ENCODE results near the gene HAS3. TPM values are rescaled to one million over a fixed set of nuclear protein-coding genes. Genes with fewer than 3 reads are reported as not detected.
"Not testable (repeated sequence)": the region's sequence is repeated elsewhere in the genome, so short reads cannot be mapped to it uniquely, and the experiment has no call there.

Gene HAS3
- total RNA-seq, 1 donor from 2014 or later, result not detected

- Histone ChIP-seq H3K4me1 (peaks cover 0 to 6% of the 10 kb centered on the region in 2 donors), H3K9me3 (no peaks in the 10 kb centered on the region), H3K27me3 (no peaks in the 10 kb centered on the region), H3K27ac (no peak overlapping the region), H3K36me3 (peaks cover 0 to 7% of the 10 kb centered on the region in 2 donors), H3K4me3 (no peak overlapping the region)
- intact Hi-C loops (cut with DNase I), result no loop called here
- TF ChIP-seq CTCF (IDR thresholded peaks at IDR 0.05), result no peak
- no peak for DNase-seq (ENCODE audit: low spot score in 2 of 2)
Observed at GRCh38 chr16:69126221-69126620, 20.8 kb downstream of the HAS3 start.

- intact Hi-C loops (cut with DNase I); H3K36me3 ChIP-seq; H3K27ac ChIP-seq; H3K9me3 ChIP-seq; H3K27me3 ChIP-seq; H3K4me3 ChIP-seq; DNase-seq (ENCODE audit: low spot score in 2 of 2); H3K4me1 ChIP-seq: not testable (repeated sequence)
Observed at GRCh38 chr16:69126801-69127200, 21.3 kb downstream of the HAS3 start.

DNA sequence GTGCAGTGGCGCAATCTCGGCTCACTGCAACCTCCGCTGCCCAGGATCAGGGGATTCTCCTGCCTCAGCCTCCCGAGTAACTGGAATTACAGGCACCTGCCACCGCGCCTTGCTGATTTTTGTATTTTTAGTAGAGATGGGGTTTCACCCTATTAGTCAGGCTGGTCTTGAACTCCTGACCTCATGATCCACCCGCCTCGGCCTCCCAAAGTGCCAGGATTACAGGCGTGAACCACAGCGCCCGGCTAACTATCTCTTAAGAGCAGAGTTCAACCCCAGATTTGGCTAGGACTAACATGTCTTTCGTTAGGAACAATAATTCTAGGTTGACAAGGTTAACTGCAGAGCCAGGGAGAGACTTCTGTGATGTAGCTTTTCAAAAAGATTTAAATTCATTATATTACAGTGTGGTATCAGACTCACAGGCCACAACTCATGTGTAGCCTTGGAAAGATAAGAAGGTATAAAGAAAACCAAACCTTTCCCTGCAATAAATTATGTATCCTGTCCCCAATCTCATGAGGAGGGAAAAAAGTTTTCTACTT lies 22.6 kb downstream of the HAS3 start:
- intact Hi-C loops (cut with DNase I), result no loop called here
- H3K9me3 ChIP-seq, result no peaks in the 10 kb centered on the region
- H3K27ac ChIP-seq, result no peak overlapping the region
- H3K36me3 ChIP-seq, result peaks cover 0 to 4% of the 10 kb centered on the region in 2 donors
- H3K4me1 ChIP-seq, result peaks cover 0 to 6% of the 10 kb centered on the region in 2 donors
- DNase-seq (ENCODE audit: low spot score in 2 of 2), result no peak
- no peaks in the 10 kb centered on the region for H3K27me3 ChIP-seq
- no peak for TF ChIP-seq CTCF (IDR thresholded peaks at IDR 0.05)
- H3K4me3 ChIP-seq, result no peak overlapping the region

DNA sequence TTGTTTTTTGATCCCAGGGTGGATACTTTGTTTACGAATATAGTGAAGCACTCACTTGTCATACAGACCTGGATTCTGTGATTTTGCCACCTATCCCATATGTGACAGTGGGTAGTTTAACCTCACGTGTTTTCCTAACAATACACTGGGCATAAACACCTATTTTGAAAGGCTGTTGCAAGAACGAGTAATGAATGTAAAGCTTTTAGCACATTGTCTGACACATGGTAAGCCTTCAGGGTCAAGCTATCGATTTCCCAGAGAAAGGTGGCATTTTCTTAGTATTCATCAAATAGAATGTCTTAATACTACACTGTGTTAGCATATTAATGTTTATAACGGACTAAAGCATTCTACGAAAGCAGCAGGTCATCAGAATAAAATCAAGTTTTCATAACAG lies 25.0 kb downstream of the HAS3 start:
- H3K4me3 ChIP-seq, result no peak overlapping the region
- peaks cover 3 to 13% of the 10 kb centered on the region in 2 donors for H3K4me1 ChIP-seq
- TF ChIP-seq CTCF (IDR thresholded peaks at IDR 0.05), result no peak
- H3K27me3 ChIP-seq, result no peaks in the 10 kb centered on the region
- peak in 1 of 2 donors; percentile 2 for DNase-seq (ENCODE audit: low spot score in 2 of 2)
- H3K36me3 ChIP-seq, result peaks cover 0 to 4% of the 10 kb centered on the region in 2 donors
- intact Hi-C loops (cut with DNase I), result loop anchor here (5.0 kb wide), 1 partner anchor 57 kb away; the partner anchor contains the start of gene SNTB2
- no peaks in the 10 kb centered on the region for H3K9me3 ChIP-seq
- no peak overlapping the region for H3K27ac ChIP-seq

DNA sequence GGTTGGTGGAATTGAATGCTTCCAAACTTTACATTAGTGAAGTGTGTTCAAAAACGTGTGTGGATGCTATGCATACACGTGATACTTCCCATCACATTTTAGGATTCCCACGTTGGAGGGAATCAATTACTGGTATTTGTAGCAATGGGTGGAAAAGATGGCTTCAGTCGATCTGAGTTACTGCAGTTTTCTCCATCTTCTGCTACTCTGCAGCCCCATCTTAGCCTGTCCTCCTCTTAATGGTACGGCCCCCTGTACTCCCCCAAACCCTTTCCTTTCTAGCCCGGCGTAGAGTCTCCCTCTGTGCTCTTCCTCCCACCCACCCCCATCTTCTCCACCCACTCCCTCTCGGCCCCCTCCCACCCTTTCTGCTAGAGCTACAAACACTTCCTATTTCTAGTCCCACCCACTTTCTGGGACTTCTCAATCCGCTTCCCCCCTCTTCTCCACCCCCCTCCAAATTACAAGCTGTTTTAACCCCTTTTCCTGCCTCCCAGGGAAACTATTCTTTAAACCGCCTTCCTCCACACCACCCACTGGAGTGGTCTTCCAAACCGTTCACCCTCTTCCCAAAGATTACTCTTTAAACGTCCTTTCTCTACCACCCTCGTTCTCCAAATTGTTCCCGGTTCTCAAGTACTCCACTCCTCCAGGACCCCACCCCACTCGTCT lies 25.9 kb downstream of the HAS3 start:
- Histone ChIP-seq H3K4me1 (peaks cover 3 to 13% of the 10 kb centered on the region in 2 donors), H3K4me3 (peak overlapping the region; percentile 91 to 97), H3K27ac (peak overlapping the region; percentile 84 to 85), H3K36me3 (peaks cover 0 to 4% of the 10 kb centered on the region in 2 donors), H3K9me3 (no peaks in the 10 kb centered on the region), H3K27me3 (no peaks in the 10 kb centered on the region)
- TF ChIP-seq CTCF (IDR thresholded peaks at IDR 0.05), result no peak
- no peak for DNase-seq (ENCODE audit: low spot score in 2 of 2)
- intact Hi-C loops (cut with DNase I), result loop anchor here (5.0 kb wide), 1 partner anchor 56 kb away; the partner anchor contains the start of gene SNTB2

DNA sequence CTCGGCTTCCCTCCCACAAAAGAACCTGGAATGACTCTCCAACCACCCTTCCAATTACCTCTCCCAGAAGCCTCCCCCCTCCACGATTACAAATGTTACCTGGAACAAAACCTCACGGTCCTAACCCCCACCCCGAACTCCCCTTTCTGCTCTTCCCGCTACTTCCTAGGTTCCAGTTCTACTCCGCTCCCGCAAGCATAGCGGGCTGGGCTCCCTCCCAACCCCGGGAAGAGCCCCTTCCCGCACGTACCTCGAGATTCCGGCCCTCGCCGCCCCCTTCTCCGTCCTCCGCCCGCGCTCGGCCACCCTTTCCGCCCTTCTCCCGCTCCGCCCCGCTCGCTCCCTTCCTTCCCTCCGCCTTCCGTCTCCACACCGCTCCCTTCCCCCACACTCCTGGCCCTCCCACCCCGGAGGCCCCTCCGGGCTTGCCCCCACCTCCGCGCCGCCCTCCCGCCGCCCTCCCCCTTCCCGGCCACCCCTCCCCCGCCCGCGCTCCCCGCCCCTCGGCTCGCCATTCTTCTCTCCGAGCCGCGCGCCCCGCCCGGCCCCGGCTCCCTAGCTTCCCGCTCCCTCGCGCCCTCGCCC lies 26.5 kb downstream of the HAS3 start:
- intact Hi-C loops (cut with DNase I), result loop anchor here (5.0 kb wide), 1 partner anchor 55 kb away; the partner anchor contains the start of gene SNTB2
- Histone ChIP-seq H3K27ac (peak overlapping the region; percentile 84 to 85), H3K4me1 (peaks cover 3 to 13% of the 10 kb centered on the region in 2 donors), H3K4me3 (peak overlapping the region; percentile 91 to 97), H3K9me3 (no peaks in the 10 kb centered on the region), H3K27me3 (no peaks in the 10 kb centered on the region), H3K36me3 (peaks cover 0 to 7% of the 10 kb centered on the region in 2 donors)
- DNase-seq (ENCODE audit: low spot score in 2 of 2), result peak in 1 of 2 donors; percentile 87
- no peak for TF ChIP-seq CTCF (IDR thresholded peaks at IDR 0.05)

All from ascending aorta (tissue), 2 donors.